HepG2 (cell line): ENCODE measurements around the gene SYNJ2. TPM values are rescaled to one million over a fixed set of nuclear protein-coding genes. Genes with fewer than 3 reads are reported as not detected.
A peak's percentile ranks its signal among the peaks of the same experiment; 100 is the strongest.

ENCODE experiments used
- ATAC-seq: fragments of 200-7000 bp; cut with Tn5 transposase; 3 replicates; pipeline ENCODE4 v1.9.1; 2020; ENCODE audit warnings: mild to moderate bottlenecking, moderate library complexity
- BruUV-seq: library from RNA; stranded (reverse); fragments of 400-500 nt; replicated peaks from 2 replicates; lab custom pipeline; 2021; lab: Mats Ljungman, UMichigan
- CTCF ChIA-PET: fragments of 300-600 bp; formaldehyde crosslinking; extraction: SDS; loops from one replicate; lab custom pipeline; 2021; ENCODE audit warnings: low total read pairs, inconsistent platforms, low intra/inter-chr PET ratio; lab: Yijun Ruan, JAX
- POLR2A ChIA-PET: fragments of 350-600 bp; sonication (Branson Sonifier 250); formaldehyde crosslinking; loops from one replicate; lab custom pipeline; 2020; ENCODE audit warnings: antibody characterized with exemption, inconsistent platforms; lab: Yijun Ruan, JAX
- DNase-seq: peaks from one replicate; pipeline ENCODE4 v3.0.0-alpha.2; 2015; ENCODE audit warnings: low spot score
- FAIRE-seq: peaks from 3 replicates; lab custom pipeline; 2011; peaks lifted over from hg19 to GRCh38; lab: Jason Lieb, UNC
- H2AFZ ChIP-seq: one replicate; pipeline ENCODE4 v1.6.1; 2011; ENCODE audit warnings: low read length, inconsistent platforms
- H3K27ac ChIP-seq: fragments of 300-600 bp; 3 replicates; pipeline ENCODE4 v1.8.0; 2011; ENCODE audit warnings: mixed run types, mild to moderate bottlenecking, mixed read lengths, low read length, inconsistent platforms; ENCODE audit not compliant: insufficient read depth; ENCODE audit errors: extremely low read length
- H3K27me3 ChIP-seq, 2 experiments: fragments of 200-600 bp in 1 of 2; 2 replicates in 1 of 2; 3 replicates in 1 of 2; pipeline versions ENCODE4 v1.6.0 to v1.8.0; 2011; ENCODE audit warnings: low read length in 2 of 2, mild to moderate bottlenecking in 2 of 2, moderate library complexity in 2 of 2, inconsistent platforms in 1 of 2; ENCODE audit not compliant: insufficient read depth in 2 of 2, control insufficient read depth in 1 of 2
- H3K36me3 ChIP-seq, 2 experiments: fragments of 200-600 bp in 1 of 2; replicated peaks in 1 of 2; 2 replicates in 1 of 2; 3 replicates in 1 of 2; pipeline versions ENCODE4 v1.5.1 to v1.8.0; 2011; ENCODE audit warnings: low read length in 2 of 2, inconsistent platforms in 1 of 2; ENCODE audit not compliant: insufficient read depth in 2 of 2, control insufficient read depth in 1 of 2
- H3K4me1 ChIP-seq: 2 replicates; pipeline ENCODE4 v1.5.1; 2012; ENCODE audit warnings: low read length, inconsistent platforms; ENCODE audit not compliant: insufficient read depth
- H3K4me2 ChIP-seq: 2 replicates; pipeline ENCODE4 v1.6.0; 2011; ENCODE audit warnings: low read depth, low read length, inconsistent platforms
- H3K4me3 ChIP-seq, 3 experiments: fragments of 200-600 bp in 1 of 3; sonication (generic), shearing (Covaris generic) in 1 of 3; replicated peaks in 1 of 3; 2 replicates each; pipeline ENCODE4 v1.5.1; 2011 to 2016; ENCODE audit warnings: low read length in 3 of 3, inconsistent platforms in 2 of 3, low read depth in 2 of 3, mild to moderate bottlenecking in 2 of 3, control low read depth in 1 of 3, mixed read lengths in 1 of 3; ENCODE audit not compliant: insufficient read depth in 1 of 3
- H3K79me2 ChIP-seq: one replicate; pipeline ENCODE4 v1.6.1; 2011; ENCODE audit warnings: low read length, inconsistent platforms; ENCODE audit not compliant: insufficient read depth
- H3K9ac ChIP-seq: 2 replicates; pipeline ENCODE4 v1.6.0; 2011; ENCODE audit warnings: mild to moderate bottlenecking, low read depth, low read length, inconsistent platforms; ENCODE audit not compliant: insufficient read depth
- H3K9me3 ChIP-seq: 2 replicates; pipeline ENCODE4 v1.5.1; 2012; ENCODE audit warnings: mild to moderate bottlenecking, low read length
- H4K20me1 ChIP-seq: 2 replicates; pipeline ENCODE4 v1.6.0; 2011; ENCODE audit warnings: inconsistent platforms, mild to moderate bottlenecking, low read length, moderate library complexity; ENCODE audit not compliant: insufficient read depth
- ATF2 ChIP-seq: sonication (generic); formaldehyde crosslinking; IDR thresholded peaks from 2 replicates; pipeline ENCODE4 v1.4.0; 2020; ENCODE audit warnings: missing genetic modification reagents
- DDIT3 ChIP-seq: sonication (generic); formaldehyde crosslinking; IDR thresholded peaks from 2 replicates; pipeline ENCODE4 v1.4.0; 2020; ENCODE audit warnings: mild to moderate bottlenecking, missing genetic modification reagents
- DNMT1 ChIP-seq: sonication (generic); formaldehyde crosslinking; IDR thresholded peaks from 2 replicates; pipeline ENCODE4 v1.5.1; 2020; ENCODE audit warnings: mild to moderate bottlenecking, missing genetic modification reagents
- ESRRA ChIP-seq: sonication (generic); formaldehyde crosslinking; IDR thresholded peaks from 2 replicates; pipeline ENCODE4 v1.5.1; 2020; ENCODE audit warnings: mild to moderate bottlenecking, low read depth, missing genetic modification reagents
- GMEB1 ChIP-seq: sonication (generic); formaldehyde crosslinking; IDR thresholded peaks from 2 replicates; pipeline ENCODE4 v1.5.1; 2020; ENCODE audit warnings: missing genetic modification reagents, mild to moderate bottlenecking, borderline replicate concordance
- JARID2 ChIP-seq: sonication (generic); formaldehyde crosslinking; IDR thresholded peaks from 2 replicates; pipeline ENCODE4 v1.8.1; 2023; ENCODE audit warnings: missing genetic modification reagents, inconsistent platforms; ENCODE audit not compliant: insufficient replicate concordance
- NCOR1 ChIP-seq: fragments of 200-600 bp; sonication (generic); IDR thresholded peaks from 2 replicates; pipeline ENCODE4 v1.7.0; 2017; ENCODE audit warnings: antibody characterized with exemption, low read length, borderline replicate concordance
- SMYD3 ChIP-seq: sonication (generic); formaldehyde crosslinking; IDR thresholded peaks from 2 replicates; pipeline ENCODE4 v1.8.1; 2023; ENCODE audit warnings: mild to moderate bottlenecking, missing genetic modification reagents
- SOX13 ChIP-seq, 3 experiments: fragments of 450-650 bp in 1 of 3; sonication (generic) in 1 of 3; formaldehyde crosslinking in 1 of 3; IDR thresholded peaks in 2 of 3; conservative IDR thresholded peaks in 1 of 3; 2 replicates each; pipeline versions ENCODE4 v1.5.0 to v1.6.1; 2016 to 2020; ENCODE audit warnings: antibody characterized with exemption in 1 of 3, mild to moderate bottlenecking in 1 of 3, missing compliant biosample characterization in 1 of 3, missing genetic modification reagents in 1 of 3, moderate library complexity in 1 of 3
- TBX3 ChIP-seq: fragments of 450-650 bp; IDR thresholded peaks from 2 replicates; pipeline ENCODE4 v1.6.1; 2017; ENCODE audit warnings: antibody characterized with exemption, mild to moderate bottlenecking, inconsistent platforms, borderline replicate concordance
- TOE1 ChIP-seq: sonication (generic); formaldehyde crosslinking; IDR thresholded peaks from 2 replicates; pipeline ENCODE4 v1.4.0; 2020; ENCODE audit warnings: mild to moderate bottlenecking, missing genetic modification reagents
- ZNF142 ChIP-seq: sonication (generic); formaldehyde crosslinking; IDR thresholded peaks from 2 replicates; pipeline ENCODE4 v1.4.0; 2020; ENCODE audit warnings: missing genetic modification reagents
- ZNF292 ChIP-seq: sonication (generic); formaldehyde crosslinking; IDR thresholded peaks from 2 replicates; pipeline ENCODE4 v1.8.1; 2022; ENCODE audit warnings: mild to moderate bottlenecking, low read depth, missing genetic modification reagents, borderline replicate concordance
- ZNF607 ChIP-seq: sonication (generic); formaldehyde crosslinking; IDR thresholded peaks from 2 replicates; pipeline ENCODE4 v1.5.1; 2020; ENCODE audit warnings: missing genetic modification reagents, mild to moderate bottlenecking, borderline replicate concordance
- WGBS: methylation state at CpG from one replicate; pipeline ENCODE4 v1.1.6; 2017; ENCODE audit warnings: low lambda C conversion rate; 5-methylcytosine and 5-hydroxymethylcytosine counted together
- in situ Hi-C: cut with HindIII; loops from 2 replicates; pipeline ENCODE4 v1.10.0; 2017; ENCODE audit warnings: low pct_unique_long_range_greater_than_20kb; ENCODE audit not compliant: extremely low pct_ligation_motif_present
- intact Hi-C: fragments of 100-400 bp; cut with micrococcal nuclease; formaldehyde crosslinking; loops from one replicate; pipeline ENCODE4 v1.10.0; 2022; ENCODE audit not compliant: unreplicated experiment
- polyA plus RNA-seq, 8 experiments: library from polyadenylated mRNA; depleted of rRNA in 3 of 8; stranded (reverse) in 7 of 8; unstranded in 1 of 8; fragments of >200 nt; fragmentation: Illumina TruSeq in 4 of 8; extraction: Trizol in 4 of 8; gene quantifications; 2 replicates each; pipeline versions ENCODE4 v1.2.1 to v1.2.3, GENCODE V29; 2011 to 2016; ENCODE audit warnings: low read depth in 4 of 8, missing spikeins in 1 of 8, mixed read lengths in 1 of 8; ENCODE audit not compliant: insufficient read depth in 1 of 8
- total RNA-seq, 5 experiments: library from RNA; depleted of rRNA; stranded (reverse); fragments of >200 nt; fragmentation: Illumina TruSeq; extraction: Trizol; gene quantifications; 2 replicates each; pipeline ENCODE4 v1.2.3, GENCODE V29; 2016; ENCODE audit warnings: low read depth in 1 of 5

SYNJ2 gene
- total and polyA plus RNA-seq, 2 of the 13 experiments (the other 11 are each of a cell fraction or from before 2014, with no cell fraction given), result 39.1 to 57.6 TPM

- Histone ChIP-seq H3K27ac (peak overlapping the region; percentile 99), H3K4me2 (peak overlapping the region; percentile 48), H2AFZ (no peak overlapping the region), H3K9ac (peak overlapping the region; percentile 34; the same call in 1 of the 2 replicates), H3K79me2 (peaks cover 81% of the 10 kb centered on the region), H3K4me1 (peaks cover 70% of the 10 kb centered on the region), H4K20me1 (no peaks in the 10 kb centered on the region), H3K4me3 (no peak overlapping the region), H3K36me3 (peaks cover 25 to 45% of the 10 kb centered on the region in 2 experiments), H3K27me3 (no peaks in the 10 kb centered on the region), H3K9me3 (no peaks in the 10 kb centered on the region)
- DNase-seq, result no peak
- POLR2A ChIA-PET, result interaction anchor here (0.8 to 11.3 kb wide), 16 partner anchors 8 to 60 kb away, joined by 3 to 345 read pairs (median 4); partner anchors contain the start of gene SYNJ2
- no peak for ATAC-seq
- FAIRE-seq, result no peak
- no TSS peak for BruUV-seq
- in situ Hi-C loops (no loop called here), intact Hi-C loops (no loop called here)
- CTCF ChIA-PET, result no interaction called here
- WGBS, result 84% methylated on average over 2 of the region's 2 CpGs
- peak; percentile 4; the same call in 1 of the 2 replicates for TF ChIP-seq ZNF292 (CRISPR knock-in tag)
- 0 out of 2 replicates have a peak, but pooled peaks have one; percentile 1 for TF ChIP-seq ATF2
- 0 out of 2 replicates have a peak, but pooled peaks have one; percentile 1 for TF ChIP-seq SOX13 (IDR thresholded peaks at IDR 0.05)
- no peak for TF ChIP-seq SOX13 (CRISPR knock-in tag; conservative IDR thresholded peaks at IDR 0.05 in 1 of 2, IDR thresholded peaks at IDR 0.05 in 1 of 2)
- TF ChIP-seq ESRRA (CRISPR knock-in tag), result 0 out of 2 replicates have a peak, but pooled peaks have one; percentile 1
- TF ChIP-seq DDIT3 (CRISPR knock-in tag), result 0 out of 2 replicates have a peak, but pooled peaks have one; percentile 12
- TF ChIP-seq SMYD3 (CRISPR knock-in tag), result 0 out of 2 replicates have a peak, but pooled peaks have one; percentile 75
- no peak for TF ChIP-seq TBX3
- 0 out of 2 replicates have a peak, but pooled peaks have one; percentile 30 for TF ChIP-seq GMEB1 (CRISPR knock-in tag)
- no peak for TF ChIP-seq DNMT1
- TF ChIP-seq NCOR1, result 0 out of 2 replicates have a peak, but pooled peaks have one; percentile 2
- no peak for TF ChIP-seq ZNF142 (CRISPR knock-in tag)
- TF ChIP-seq JARID2, result no peak
- 0 out of 2 replicates have a peak, but pooled peaks have one; percentile 18 for TF ChIP-seq ZNF607 (CRISPR knock-in tag)
- no peak for TF ChIP-seq TOE1 (CRISPR knock-in tag)
Observed at GRCh38 chr6:158015188-158015506, 33.5 kb downstream of the SYNJ2 start.
